ENCODE results near the gene NUP35.
"Not testable (repeated sequence)": the region's sequence is repeated elsewhere in the genome, so short reads cannot be mapped to it uniquely, and the experiment has no call there.

- TF ChIP-seq CTCF (IDR thresholded peaks at IDR 0.05); CHD2 (IDR thresholded peaks at IDR 0.05; ENCODE audit: low read length, partially characterized antibody); POLR2A (IDR thresholded peaks at IDR 0.05; ENCODE audit: low read length); RFX5 (IDR thresholded peaks at IDR 0.05); SREBF2 (IDR thresholded peaks at IDR 0.05); CEBPB (IDR thresholded peaks at IDR 0.05); BHLHE40 (IDR thresholded peaks at IDR 0.05; ENCODE audit: low read depth, low read length); ESRRA (IDR thresholded peaks at IDR 0.05; ENCODE audit: borderline replicate concordance, low read length); MAX (IDR thresholded peaks at IDR 0.05); HOXA7 (CRISPR knock-in tag; IDR thresholded peaks at IDR 0.05); RNF2 (IDR thresholded peaks at IDR 0.05; ENCODE audit: borderline replicate concordance, low read depth); EP300 (IDR thresholded peaks at IDR 0.05); JUNB (IDR thresholded peaks at IDR 0.05): not testable (repeated sequence)
- TF ChIP-seq, protein P1, sequence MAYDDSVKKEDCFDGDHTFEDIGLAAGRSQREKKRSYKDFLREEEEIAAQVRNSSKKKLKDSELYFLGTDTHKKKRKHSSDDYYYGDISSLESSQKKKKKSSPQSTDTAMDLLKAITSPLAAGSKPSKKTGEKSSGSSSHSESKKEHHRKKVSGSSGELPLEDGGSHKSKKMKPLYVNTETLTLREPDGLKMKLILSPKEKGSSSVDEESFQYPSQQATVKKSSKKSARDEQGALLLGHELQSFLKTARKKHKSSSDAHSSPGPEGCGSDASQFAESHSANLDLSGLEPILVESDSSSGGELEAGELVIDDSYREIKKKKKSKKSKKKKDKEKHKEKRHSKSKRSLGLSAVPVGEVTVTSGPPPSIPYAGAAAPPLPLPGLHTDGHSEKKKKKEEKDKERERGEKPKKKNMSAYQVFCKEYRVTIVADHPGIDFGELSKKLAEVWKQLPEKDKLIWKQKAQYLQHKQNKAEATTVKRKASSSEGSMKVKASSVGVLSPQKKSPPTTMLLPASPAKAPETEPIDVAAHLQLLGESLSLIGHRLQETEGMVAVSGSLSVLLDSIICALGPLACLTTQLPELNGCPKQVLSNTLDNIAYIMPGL (CRISPR knock-in tag; IDR thresholded peaks at IDR 0.05; ENCODE audit: borderline replicate concordance), result not testable (repeated sequence)
Observed at GRCh38 chr2:183154772-183155171, 30.5 kb downstream of the NUP35 start.

All from A549 (cell line).